ENCODE measurements around the gene ARRB2. TPM values are rescaled to one million over a fixed set of nuclear protein-coding genes. Genes with fewer than 3 reads are reported as not detected.

ARRB2 gene
- total RNA-seq: 3.9 and 4.3 TPM in 2 replicates

DNA sequence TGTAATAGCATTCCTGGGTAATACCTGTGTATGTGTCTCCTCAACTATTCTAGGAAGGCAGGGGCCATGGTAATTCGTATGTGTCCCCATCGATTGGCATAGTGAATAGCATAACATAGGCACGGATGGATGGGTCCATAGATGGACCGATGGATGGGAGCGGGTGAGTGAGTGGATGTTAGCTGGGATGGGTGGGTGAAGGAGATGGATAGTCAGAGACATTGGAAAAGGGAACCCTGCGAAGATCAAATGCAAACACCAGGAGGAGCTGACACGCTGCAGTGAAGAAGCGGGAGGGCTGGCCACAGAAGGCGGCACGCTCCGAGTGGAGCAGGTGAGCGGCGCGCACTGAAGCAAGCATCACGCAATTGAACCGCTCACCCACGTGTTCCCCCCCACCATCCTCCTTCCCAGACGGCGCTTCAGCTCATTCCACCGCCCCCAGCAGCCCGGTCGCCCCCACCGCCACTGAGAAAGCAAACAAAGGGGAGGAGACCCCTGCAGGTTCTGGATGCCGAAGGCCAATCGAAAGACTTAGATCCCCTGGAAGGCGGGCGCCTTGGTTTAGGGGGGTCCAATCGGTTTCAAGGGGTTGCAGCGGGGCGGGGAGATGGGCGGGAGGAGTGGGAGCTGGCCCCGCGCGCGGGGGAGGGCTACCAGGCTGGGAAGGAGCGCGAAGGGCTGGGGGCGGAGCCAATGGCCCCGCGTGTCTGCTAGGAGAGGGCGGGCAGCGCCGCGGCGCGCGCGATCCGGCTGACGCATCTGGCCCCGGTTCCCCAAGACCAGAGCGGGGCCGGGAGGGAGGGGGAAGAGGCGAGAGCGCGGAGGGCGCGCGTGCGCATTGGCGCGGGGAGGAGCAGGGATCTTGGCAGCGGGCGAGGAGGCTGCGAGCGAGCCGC lies at the start of gene ARRB2:
ARRB2 (plus strand) TSS at position 839 of the 899 bp plus-strand sequence. CDS start 90 bp downstream, outside the sequence.

DNA sequence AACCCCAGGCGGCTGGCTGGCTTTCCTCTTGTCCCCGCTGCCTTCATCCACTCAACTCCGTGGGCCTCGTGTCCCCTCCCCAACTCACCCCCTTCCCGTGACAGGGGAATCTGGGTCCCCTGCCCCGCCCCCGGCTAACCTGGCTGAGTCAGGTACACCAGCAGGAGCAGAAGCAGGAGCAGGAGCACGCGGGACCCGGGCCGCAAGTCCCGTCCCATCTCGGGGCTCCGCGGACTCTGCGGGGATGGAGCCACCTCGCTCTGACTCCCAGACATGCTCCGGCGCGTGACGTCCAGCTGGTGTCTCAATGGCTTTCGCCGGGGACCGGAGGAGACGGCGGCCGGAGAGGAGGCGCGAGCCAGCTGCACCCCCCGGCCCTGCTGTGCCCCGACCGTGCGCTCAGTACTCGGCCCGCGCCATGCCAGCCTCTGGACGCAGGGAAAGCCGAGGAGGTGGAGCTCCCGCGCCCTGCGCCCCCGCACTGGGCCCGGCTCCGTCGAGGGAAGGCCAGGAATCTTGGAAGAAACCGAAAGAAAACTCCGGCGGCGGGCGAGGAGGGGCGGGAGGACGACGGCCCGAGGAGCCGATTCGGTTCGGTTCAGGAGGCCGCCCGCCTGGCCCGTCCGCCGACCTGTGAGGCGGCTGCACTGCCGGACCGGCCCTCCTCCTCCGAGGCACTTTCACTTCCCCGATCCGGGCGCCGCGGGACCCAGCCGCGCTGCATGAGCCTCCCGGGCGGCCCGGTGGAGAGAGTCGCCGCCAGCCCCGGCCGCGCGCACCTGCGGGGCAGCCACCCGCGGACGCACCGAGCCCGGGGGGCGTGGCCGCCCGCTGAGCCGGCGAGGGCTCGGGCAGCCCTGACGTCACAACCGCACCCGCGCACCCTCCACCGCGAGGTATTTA lies 28.9 kb downstream of the ARRB2 start, which contains the start of the genes CXCL16 and ZMYND15:
CXCL16 (minus strand) TSS at position 807 of the 903 bp plus-strand sequence; CDS start at position 218, 589 bp downstream.
ZMYND15 (plus strand) TSS at position 712 of the 903 bp plus-strand sequence. CDS start 716 bp downstream, outside the sequence.

Other genes starting within 250 kb of the ARRB2 start
- 0.18 and 2.9 TPM in 2 replicates for gene SPNS2, start 211.8 kb upstream of the ARRB2 start, total RNA-seq
- 63.2 and 72.3 TPM in 2 replicates for gene MYBBP1A, start 155.2 kb upstream of the ARRB2 start, total RNA-seq
- not detected in 2 replicates for gene GGT6, start 150.1 kb upstream of the ARRB2 start, total RNA-seq
- gene SMTNL2, start 126.1 kb upstream of the ARRB2 start, total RNA-seq: not detected in 2 replicates
- not detected in 2 replicates for gene ALOX15, start 69.0 kb upstream of the ARRB2 start, total RNA-seq
- 18.3 and 31.6 TPM in 2 replicates for gene PELP1, start 6.5 kb upstream of the ARRB2 start, total RNA-seq
- 8.4 and 17.5 TPM in 2 replicates for gene MED11, start 20.8 kb downstream of the ARRB2 start, total RNA-seq
- gene ZMYND15, start 29.2 kb downstream of the ARRB2 start, total RNA-seq: 0.16 TPM in 1 of 2 replicates, not detected in the other
- gene CXCL16, start 29.3 kb downstream of the ARRB2 start, total RNA-seq: 1.6 and 6.8 TPM in 2 replicates
- not detected in 2 replicates for gene TM4SF5, start 61.3 kb downstream of the ARRB2 start, total RNA-seq
- gene VMO1, start 75.7 kb downstream of the ARRB2 start, total RNA-seq: 0.18 TPM in 1 of 2 replicates, not detected in the other
- gene GLTPD2, start 78.3 kb downstream of the ARRB2 start, total RNA-seq: not detected in 2 replicates
- 159 and 177 TPM in 2 replicates for gene PSMB6, start 85.5 kb downstream of the ARRB2 start, total RNA-seq
- gene PLD2, start 96.5 kb downstream of the ARRB2 start, total RNA-seq: 13.9 and 19.5 TPM in 2 replicates
- 23.8 TPM in 2 replicates for gene MINK1, start 122.7 kb downstream of the ARRB2 start, total RNA-seq
- gene C17orf107, start 188.9 kb downstream of the ARRB2 start, total RNA-seq: 4.9 and 8.9 TPM in 2 replicates
- gene CHRNE, start 192.5 kb downstream of the ARRB2 start, total RNA-seq: 0.72 and 0.81 TPM in 2 replicates
- not detected in 2 replicates for gene GP1BA, start 221.6 kb downstream of the ARRB2 start, total RNA-seq
- 37.5 and 40.3 TPM in 2 replicates for gene SLC25A11, start 229.4 kb downstream of the ARRB2 start, total RNA-seq
- 53.0 and 53.6 TPM in 2 replicates for gene RNF167, start 229.6 kb downstream of the ARRB2 start, total RNA-seq
- gene PFN1, start 237.9 kb downstream of the ARRB2 start, total RNA-seq: 672 and 1,023 TPM in 2 replicates
- gene ENO3, start 240.5 kb downstream of the ARRB2 start, total RNA-seq: 1.3 TPM in 1 of 2 replicates, not detected in the other

Data from cardiac atrium fibroblast (primary cell).